ENCODE measurements around the gene TSPAN9.

The TSPAN9 gene

GRCh38 chr12:3305464-3305863, 228.3 kb downstream of the TSPAN9 start:
- H3K4me3 Mint-ChIP-seq, result no peak overlapping the region
- H3K36me3 Mint-ChIP-seq (ENCODE audit: low read depth), result no peaks in the 10 kb centered on the region
- no peak for DNase-seq
- peaks cover 43% of the 10 kb centered on the region for H3K4me1 Mint-ChIP-seq
- no peak for TF ChIP-seq CTCF (IDR thresholded peaks at IDR 0.05)
- H3K27me3 Mint-ChIP-seq (ENCODE audit: low read depth, poor library complexity), result peaks cover 28% of the 10 kb centered on the region
- H3K27ac Mint-ChIP-seq, result no peak overlapping the region
- no peaks in the 10 kb centered on the region for H3K9me3 Mint-ChIP-seq

- DNase-seq, result no peak
- no peak for TF ChIP-seq CTCF (IDR thresholded peaks at IDR 0.05)
- Mint-ChIP-seq H3K4me3 (no peak overlapping the region), H3K27ac (no peak overlapping the region), H3K36me3 (ENCODE audit: low read depth) (no peaks in the 10 kb centered on the region), H3K27me3 (ENCODE audit: low read depth, poor library complexity) (peaks cover 25% of the 10 kb centered on the region), H3K9me3 (no peaks in the 10 kb centered on the region), H3K4me1 (peaks cover 37% of the 10 kb centered on the region)
These were observed 228.9 kb downstream of the TSPAN9 start for GRCh38 chr12:3305904-3306619.

DNA sequence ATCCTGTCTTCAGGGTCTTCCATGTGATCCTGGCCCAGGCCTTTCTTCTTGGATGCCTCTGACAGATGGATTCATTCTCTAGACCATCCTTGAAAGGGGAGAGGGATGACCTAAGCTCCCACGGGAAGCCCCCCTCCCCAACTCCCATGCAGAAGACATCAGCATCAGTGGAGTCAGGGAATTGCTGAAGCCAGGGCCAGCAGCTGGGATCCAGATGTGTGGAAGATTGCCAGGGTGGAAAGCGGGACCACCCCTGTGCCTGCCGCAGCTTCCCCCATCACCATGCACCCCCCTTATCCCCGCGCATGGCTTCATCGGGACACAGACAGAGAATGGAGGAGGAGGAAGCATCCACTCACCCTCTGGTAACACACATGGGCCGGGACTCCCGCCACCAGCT, 230.2 kb downstream of the TSPAN9 start:
- Mint-ChIP-seq H3K4me3 (no peak overlapping the region), H3K27me3 (ENCODE audit: low read depth, poor library complexity) (peaks cover 23% of the 10 kb centered on the region), H3K36me3 (ENCODE audit: low read depth) (no peaks in the 10 kb centered on the region), H3K4me1 (peaks cover 48% of the 10 kb centered on the region), H3K9me3 (no peaks in the 10 kb centered on the region), H3K27ac (no peak overlapping the region)
- TF ChIP-seq CTCF (IDR thresholded peaks at IDR 0.05), result no peak
- no peak for DNase-seq

DNA sequence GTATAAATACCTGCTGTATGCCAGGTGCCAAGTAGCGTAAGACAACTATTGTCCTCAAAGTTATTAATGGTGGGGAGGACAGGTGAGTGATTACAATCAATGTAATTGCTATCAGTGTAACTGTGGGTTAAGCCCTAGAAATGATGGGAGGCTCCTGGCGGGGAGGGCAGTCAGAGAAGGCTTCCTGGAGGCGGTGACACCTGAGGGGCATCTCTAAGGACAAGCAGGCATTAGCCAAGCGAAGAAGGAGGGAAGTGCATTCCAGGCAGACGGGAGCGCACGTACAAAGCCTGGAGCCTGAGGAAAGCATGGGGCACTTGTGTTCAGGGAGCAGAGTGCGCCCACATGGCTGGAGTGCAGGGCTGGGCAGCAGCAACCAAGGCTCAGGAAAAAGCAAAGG, 230.9 kb downstream of the TSPAN9 start:
- peak overlapping the region; percentile 85 for H3K27ac Mint-ChIP-seq
- H3K9me3 Mint-ChIP-seq, result no peaks in the 10 kb centered on the region
- DNase-seq, result no peak
- H3K36me3 Mint-ChIP-seq (ENCODE audit: low read depth), result no peaks in the 10 kb centered on the region
- no peak for TF ChIP-seq CTCF (IDR thresholded peaks at IDR 0.05)
- peaks cover 20% of the 10 kb centered on the region for H3K27me3 Mint-ChIP-seq (ENCODE audit: low read depth, poor library complexity)
- H3K4me1 Mint-ChIP-seq, result peaks cover 48% of the 10 kb centered on the region
- no peak overlapping the region for H3K4me3 Mint-ChIP-seq

- H3K36me3 Mint-ChIP-seq (ENCODE audit: low read depth), result no peaks in the 10 kb centered on the region
- H3K27me3 Mint-ChIP-seq (ENCODE audit: low read depth, poor library complexity), result peaks cover 20% of the 10 kb centered on the region
- TF ChIP-seq CTCF (IDR thresholded peaks at IDR 0.05), result no peak
- H3K9me3 Mint-ChIP-seq, result no peaks in the 10 kb centered on the region
- no peak for DNase-seq
- no peak overlapping the region for H3K4me3 Mint-ChIP-seq
- no peak overlapping the region for H3K27ac Mint-ChIP-seq
- H3K4me1 Mint-ChIP-seq, result peaks cover 48% of the 10 kb centered on the region
These were observed 231.4 kb downstream of the TSPAN9 start for GRCh38 chr12:3308609-3309008.

DNA sequence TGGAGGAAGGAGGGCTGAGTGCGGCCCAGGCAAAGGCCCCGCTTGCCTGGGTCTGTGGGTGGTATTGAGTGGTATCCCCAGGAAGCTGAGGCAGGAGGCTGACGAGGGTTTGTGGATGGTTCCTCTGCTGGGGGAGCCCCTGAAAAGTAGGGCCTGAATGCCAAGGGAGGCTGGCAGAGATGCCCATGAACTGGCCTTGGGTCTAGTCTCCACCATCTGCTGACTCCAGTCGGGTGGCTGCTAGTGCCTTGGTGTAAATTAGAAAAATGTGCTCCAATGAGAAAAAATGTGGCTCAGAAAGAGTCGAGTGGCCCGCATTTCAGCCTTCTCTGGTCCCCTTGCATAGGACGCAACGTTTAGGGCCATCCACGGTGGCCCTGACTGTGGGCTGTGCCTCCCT, 232.6 kb downstream of the TSPAN9 start:
- Mint-ChIP-seq H3K27me3 (ENCODE audit: low read depth, poor library complexity) (peaks cover 20% of the 10 kb centered on the region), H3K27ac (no peak overlapping the region), H3K9me3 (no peaks in the 10 kb centered on the region), H3K4me3 (no peak overlapping the region), H3K36me3 (ENCODE audit: low read depth) (no peaks in the 10 kb centered on the region), H3K4me1 (peaks cover 48% of the 10 kb centered on the region)
- DNase-seq, result no peak
- no peak for TF ChIP-seq CTCF (IDR thresholded peaks at IDR 0.05)
